ENCODE data around the gene WWOX. TPM values are rescaled to one million over a fixed set of nuclear protein-coding genes. Genes with fewer than 3 reads are reported as not detected.

WWOX gene
- total RNA-seq, 1 donor from 2014 or later = 29.6 TPM

- no peak for DNase-seq (ENCODE audit: low read depth)
- no peak for TF ChIP-seq CTCF (conservative IDR thresholded peaks at IDR 0.05; ENCODE audit: low read depth, low read length)
Measured at GRCh38 chr16:79127766-79128165, 1028.3 kb downstream of the WWOX start.

GRCh38 chr16:79128706-79129105 lies 1029.3 kb downstream of the WWOX start:
- no peak for TF ChIP-seq CTCF (conservative IDR thresholded peaks at IDR 0.05; ENCODE audit: low read depth, low read length)
- H3K4me3 ChIP-seq (ENCODE audit: low read depth, low read length) = no peak overlapping the region

More at GRCh38 chr16:79127766-79128165, 1028.3 kb downstream of the WWOX start:
- H3K4me3 ChIP-seq (ENCODE audit: low read depth, low read length) = no peak overlapping the region

GRCh38 chr16:79130616-79131015 lies 1031.2 kb downstream of the WWOX start:
- TF ChIP-seq CTCF (conservative IDR thresholded peaks at IDR 0.05; ENCODE audit: low read depth, low read length) = no peak
- H3K4me3 ChIP-seq (ENCODE audit: low read depth, low read length) = no peak overlapping the region
- DNase-seq (ENCODE audit: low read depth) = no peak

More at GRCh38 chr16:79128706-79129105, 1029.3 kb downstream of the WWOX start:
- no peak for DNase-seq (ENCODE audit: low read depth)

GRCh38 chr16:79131321-79132075 lies 1032.0 kb downstream of the WWOX start:
- H3K4me3 ChIP-seq (ENCODE audit: low read depth, low read length) = no peak overlapping the region
- DNase-seq (ENCODE audit: low read depth) = no peak
- no peak for TF ChIP-seq CTCF (conservative IDR thresholded peaks at IDR 0.05; ENCODE audit: low read depth, low read length)

- H3K4me3 ChIP-seq (ENCODE audit: low read depth, low read length) = no peak overlapping the region
- TF ChIP-seq CTCF (conservative IDR thresholded peaks at IDR 0.05; ENCODE audit: low read depth, low read length) = no peak
- no peak for DNase-seq (ENCODE audit: low read depth)
Measured at GRCh38 chr16:79132701-79133100, 1033.2 kb downstream of the WWOX start.

- H3K4me3 ChIP-seq (ENCODE audit: low read depth, low read length) = no peak overlapping the region
- DNase-seq (ENCODE audit: low read depth) = no peak
- TF ChIP-seq CTCF (conservative IDR thresholded peaks at IDR 0.05; ENCODE audit: low read depth, low read length) = no peak
Measured at GRCh38 chr16:79134300-79134699, 1034.8 kb downstream of the WWOX start.

GRCh38 chr16:79136955-79137354 lies 1037.5 kb downstream of the WWOX start:
- no peak overlapping the region for H3K4me3 ChIP-seq (ENCODE audit: low read depth, low read length)
- DNase-seq (ENCODE audit: low read depth) = no peak
- no peak for TF ChIP-seq CTCF (conservative IDR thresholded peaks at IDR 0.05; ENCODE audit: low read depth, low read length)

All from epithelial cell of proximal tubule (primary cell).